Stimulated activated CD4-positive, alpha-beta T cell treated with anti-CD3 and anti-CD28 coated beads, TNF-alpha, amount 100 ng/mL, for 1 hour (primary cell): ENCODE results near the gene KTI12.

ENCODE experiments used
- DNase-seq, 3 donors: peaks; one replicate each; pipeline ENCODE4 v3.0.0-alpha.2; 2020; ENCODE audit warnings: low read depth in 3 of 3, low spot score in 1 of 3

Gene KTI12

DNA sequence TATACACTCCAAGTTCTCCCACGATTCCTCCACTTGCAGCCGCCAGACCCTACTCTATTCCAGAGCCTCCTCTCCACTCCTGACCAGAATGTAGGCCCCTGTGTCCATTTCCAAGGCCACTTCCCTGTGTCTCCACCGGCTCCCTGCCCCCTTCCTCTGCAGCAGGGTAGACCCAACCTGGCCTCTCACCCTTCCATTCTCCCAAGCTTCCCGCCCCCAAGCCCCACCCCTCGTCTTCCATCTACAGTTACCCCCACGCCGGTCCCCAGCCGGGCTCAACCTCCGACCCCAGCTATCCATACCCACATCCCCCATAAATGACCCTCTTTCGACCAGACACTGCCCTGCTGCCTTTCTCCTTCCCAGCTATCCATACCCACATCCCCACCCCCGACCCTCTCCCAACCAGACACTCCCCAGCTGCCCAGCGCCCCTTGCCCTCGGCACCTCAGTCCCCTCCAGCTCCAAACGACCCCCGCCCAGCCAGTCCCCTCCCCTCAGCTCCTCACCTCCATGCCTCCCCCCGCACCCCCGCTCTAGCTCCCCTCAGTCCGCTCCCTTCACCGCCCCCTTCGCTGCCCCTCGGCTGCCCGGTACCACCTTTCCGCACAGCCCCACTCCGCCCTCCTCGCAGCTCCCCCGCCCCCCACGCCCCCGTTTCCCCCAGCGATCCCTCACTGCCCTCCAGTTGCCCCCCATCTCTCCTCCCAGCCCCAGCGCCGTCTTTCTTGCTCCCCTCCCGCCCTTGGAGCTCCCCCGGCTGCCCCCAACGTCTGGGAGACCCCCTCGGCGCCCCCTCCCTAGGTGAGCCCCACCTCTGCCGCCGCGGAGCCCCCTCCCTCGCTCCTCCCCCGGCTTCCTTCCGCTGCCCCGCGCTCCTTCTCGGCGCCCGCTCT, 43.8 kb downstream of the KTI12 start:
- no peak for DNase-seq

DNA sequence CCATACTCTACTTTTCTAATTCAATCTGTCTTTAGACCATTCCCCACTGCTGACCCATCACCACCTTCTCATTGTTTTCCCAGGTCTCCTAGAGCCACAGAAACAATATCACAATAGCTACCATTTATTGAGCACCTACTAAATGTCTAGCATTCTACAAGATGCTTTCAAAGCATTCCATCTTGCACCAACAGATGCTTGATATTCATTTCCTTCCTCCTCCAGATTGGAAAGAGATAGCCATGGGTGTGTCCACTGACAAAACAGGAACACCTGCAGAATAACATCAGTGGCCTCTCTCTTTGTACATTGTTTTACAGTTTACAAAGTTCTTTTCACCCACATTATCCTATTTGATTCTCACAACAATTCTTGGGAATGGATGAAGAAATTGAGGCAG, 45.4 kb downstream of the KTI12 start:
- DNase-seq = no peak

GRCh38 chr1:51986718-51987117, 46.9 kb downstream of the KTI12 start:
- no peak for DNase-seq

DNA sequence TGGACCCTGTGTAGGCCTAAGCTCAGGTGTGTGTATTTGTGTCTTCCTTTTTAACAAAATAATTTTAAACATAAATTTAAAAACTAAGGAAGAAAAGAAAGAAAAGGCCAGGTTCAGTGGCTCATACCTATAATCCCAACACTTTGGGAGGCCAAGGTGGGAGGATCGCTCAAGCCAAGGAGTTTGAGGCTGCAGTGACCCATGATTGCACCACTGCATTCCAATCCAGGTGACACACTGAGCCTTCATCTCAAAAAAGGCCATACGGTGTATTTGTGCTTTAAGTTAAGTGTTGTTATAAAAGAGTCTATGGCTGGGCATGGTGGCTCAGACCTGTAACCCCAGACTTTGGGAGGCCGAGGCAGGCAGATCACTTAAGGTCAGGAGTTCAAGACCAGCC, 51.4 kb downstream of the KTI12 start:
- DNase-seq = no peak
